Chondrocyte (in vitro differentiated cells): Measurements from ENCODE around the gene RPS27A. TPM values are rescaled to one million over a fixed set of nuclear protein-coding genes. Genes with fewer than 3 reads are reported as not detected.
"Not testable (repeated sequence)": the region's sequence is repeated elsewhere in the genome, so short reads cannot be mapped to it uniquely, and the experiment has no call there.

Source experiments
- DNase-seq: peaks from one replicate; pipeline ENCODE4 v3.0.0; 2021; ENCODE audit warnings: mixed read lengths, low spot score
- H3K27ac Mint-ChIP-seq: one replicate; pipeline ENCODE4 v1.8.0; 2021; ENCODE audit warnings: mild to moderate bottlenecking, moderate library complexity, mixed read lengths; ENCODE audit not compliant: unreplicated experiment
- H3K27me3 Mint-ChIP-seq: 2 replicates; pipeline ENCODE4 v1.8.0; 2021; ENCODE audit warnings: low read depth, mixed read lengths
- H3K36me3 Mint-ChIP-seq: 2 replicates; pipeline ENCODE4 v1.8.0; 2021; ENCODE audit warnings: low read depth, mixed read lengths
- H3K4me1 Mint-ChIP-seq: 2 replicates; pipeline ENCODE4 v1.8.0; 2021; ENCODE audit warnings: low read depth, mild to moderate bottlenecking, mixed read lengths
- H3K4me3 Mint-ChIP-seq: one replicate; pipeline ENCODE4 v1.8.0; 2021; ENCODE audit warnings: mild to moderate bottlenecking, moderate library complexity, mixed read lengths; ENCODE audit not compliant: unreplicated experiment
- H3K9me3 Mint-ChIP-seq: 2 replicates; pipeline ENCODE4 v1.8.0; 2021; ENCODE audit warnings: low read depth, mixed read lengths
- CTCF ChIP-seq: fragments of 200-600 bp; sonication (generic); IDR thresholded peaks from 2 replicates; pipeline ENCODE4 v1.5.0; 2021; ENCODE audit warnings: antibody characterized with exemption, mild to moderate bottlenecking, moderate library complexity
- long read RNA-seq: library from polyadenylated mRNA; stranded (forward); transcript quantifications from one replicate; pipeline ENCODE4 v2.0.0, GENCODE V29; 2021
- total RNA-seq: library from RNA; stranded (reverse); gene quantifications from 3 replicates; pipeline ENCODE4 v1.2.1, GENCODE V29; 2021

RPS27A gene
- 545 to 650 TPM (median 580 TPM) in 3 replicates for total RNA-seq
- long read RNA-seq, transcript RPS27A-203 (5 exons, 796 nt) = minor isoform, 37 of 492 reads
- long read RNA-seq, transcript RPS27A-201 (6 exons, 1,071 nt) = major isoform, 432 of 492 reads
- long read RNA-seq, partial matches to known transcripts = 13 of 492 reads
- long read RNA-seq, other reads (novel, unspliced or antisense) = 10 of 492 reads

GRCh38 chr2:55232084-55232862, at the start of gene RPS27A, which contains the start of gene CLHC1:
Gene RPS27A (plus strand): TSS chr2:55232688. CDS start chr2:55232825, 137 bp downstream.
Gene CLHC1 (minus strand): TSS chr2:55232293. CDS start chr2:55222411, 9,882 bp downstream.
- Mint-ChIP-seq H3K4me1 (peaks cover 61% of the 10 kb centered on the region), H3K36me3 (peaks cover 14% of the 10 kb centered on the region), H3K9me3 (no peaks in the 10 kb centered on the region), H3K4me3 (peak within 1 kb of the TSS; percentile 93), H3K27ac (peak within 1 kb of the TSS; percentile 97), H3K27me3 (no peaks in the 10 kb centered on the region)
- no peak for TF ChIP-seq CTCF
- DNase-seq = peak; percentile 96

- not testable (repeated sequence) for DNase-seq, H3K27ac Mint-ChIP-seq, H3K4me1 Mint-ChIP-seq, H3K27me3 Mint-ChIP-seq, H3K9me3 Mint-ChIP-seq, H3K4me3 Mint-ChIP-seq
- peaks cover 18% of the 10 kb centered on the region for H3K36me3 Mint-ChIP-seq
Observed at GRCh38 chr2:55186837-55187236, 45.7 kb upstream of the RPS27A start.

- not testable (repeated sequence) for H3K27ac Mint-ChIP-seq, H3K9me3 Mint-ChIP-seq, H3K4me3 Mint-ChIP-seq, H3K4me1 Mint-ChIP-seq, DNase-seq, H3K27me3 Mint-ChIP-seq
- H3K36me3 Mint-ChIP-seq = peaks cover 26% of the 10 kb centered on the region
Observed at GRCh38 chr2:55191888-55192287, 40.6 kb upstream of the RPS27A start.

- no peak for DNase-seq
- H3K4me1 Mint-ChIP-seq = no peaks in the 10 kb centered on the region
- no peak overlapping the region for H3K4me3 Mint-ChIP-seq
- no peak overlapping the region for H3K27ac Mint-ChIP-seq
- H3K9me3 Mint-ChIP-seq = peaks cover 20% of the 10 kb centered on the region
- no peaks in the 10 kb centered on the region for H3K27me3 Mint-ChIP-seq
- peaks cover 39% of the 10 kb centered on the region for H3K36me3 Mint-ChIP-seq
- no peak for TF ChIP-seq CTCF
Observed at GRCh38 chr2:55196526-55196925, 36.0 kb upstream of the RPS27A start.

- TF ChIP-seq CTCF = no peak
- no peak for DNase-seq
- H3K36me3 Mint-ChIP-seq = peaks cover 57% of the 10 kb centered on the region
- H3K27me3 Mint-ChIP-seq = no peaks in the 10 kb centered on the region
- H3K27ac Mint-ChIP-seq = no peak overlapping the region
- no peak overlapping the region for H3K4me3 Mint-ChIP-seq
- H3K9me3 Mint-ChIP-seq = peaks cover 40% of the 10 kb centered on the region
- no peaks in the 10 kb centered on the region for H3K4me1 Mint-ChIP-seq
Observed at GRCh38 chr2:55200416-55200815, 32.1 kb upstream of the RPS27A start.

GRCh38 chr2:55204536-55204935, 28.0 kb upstream of the RPS27A start:
- Mint-ChIP-seq H3K36me3 (peaks cover 49% of the 10 kb centered on the region), H3K9me3 (peaks cover 36% of the 10 kb centered on the region), H3K27me3 (no peaks in the 10 kb centered on the region), H3K4me1 (no peaks in the 10 kb centered on the region), H3K4me3 (no peak overlapping the region), H3K27ac (no peak overlapping the region)
- TF ChIP-seq CTCF = no peak
- no peak for DNase-seq
